Liver (tissue), 3 donors: ENCODE results near the gene MFGE8.

Experiments
- ATF3 ChIP-seq: IDR thresholded peaks from 2 replicates; pipeline ENCODE4 v1.6.1; 2016; ENCODE audit warnings: antibody characterized with exemption
- CTCF ChIP-seq: fragments of 150-350 bp; IDR thresholded peaks from 2 replicates; pipeline ENCODE4 v1.5.1; 2017; ENCODE audit warnings: improper control_type of control experiment, low read depth, low read length; ENCODE audit not compliant: missing input control
- EGR1 ChIP-seq, 2 donors: IDR thresholded peaks; 2 replicates each; pipeline ENCODE4 v1.6.1; 2016 to 2018; ENCODE audit warnings: antibody characterized with exemption in 2 of 2, low read depth in 2 of 2
- HNF4G ChIP-seq: IDR thresholded peaks from 2 replicates; pipeline ENCODE4 v1.6.1; 2016; ENCODE audit warnings: antibody characterized with exemption
- JUND ChIP-seq, 2 donors: IDR thresholded peaks; 2 replicates each; pipeline ENCODE4 v1.6.1; 2016; ENCODE audit warnings: antibody characterized with exemption in 2 of 2
- MAX ChIP-seq: IDR thresholded peaks from 2 replicates; pipeline ENCODE4 v1.6.1; 2016; ENCODE audit warnings: antibody characterized with exemption
- RAD21 ChIP-seq, 2 donors: IDR thresholded peaks; 2 replicates each; pipeline ENCODE4 v1.6.1; 2016; ENCODE audit warnings: antibody characterized with exemption in 2 of 2, mild to moderate bottlenecking in 2 of 2
- REST ChIP-seq: IDR thresholded peaks from 2 replicates; pipeline ENCODE4 v1.6.1; 2016; ENCODE audit warnings: antibody characterized with exemption, mild to moderate bottlenecking
- RXRA ChIP-seq, 2 donors: IDR thresholded peaks; 2 replicates each; pipeline ENCODE4 v1.6.1; 2017 to 2018; ENCODE audit warnings: antibody characterized with exemption in 2 of 2, mild to moderate bottlenecking in 1 of 2
- SP1 ChIP-seq: IDR thresholded peaks from 2 replicates; pipeline ENCODE4 v1.6.1; 2018; ENCODE audit warnings: antibody characterized with exemption, mild to moderate bottlenecking
- TAF1 ChIP-seq: conservative IDR thresholded peaks from 2 replicates; pipeline ENCODE4 v1.6.1; 2016; ENCODE audit warnings: antibody characterized with exemption, mild to moderate bottlenecking
- ZBTB33 ChIP-seq: IDR thresholded peaks from 2 replicates; pipeline ENCODE4 v1.6.1; 2016; ENCODE audit warnings: antibody characterized with exemption
- donor health status: healthy.
- donor health status: healthy.

GRCh38 chr15:88908697-88909621, 4.2 kb downstream of the MFGE8 start:
- TF ChIP-seq ATF3 (no peak), CTCF (no peak), REST (no peak), SP1 (no peak), HNF4G (no peak), JUND (IDR thresholded peaks at IDR 0.05) (no peak), EGR1 (IDR thresholded peaks at IDR 0.05; ENCODE audit: low read depth in 2 of 2) (no peak), MAX (no peak), RAD21 (IDR thresholded peaks at IDR 0.05) (no peak), TAF1 (no peak), RXRA (IDR thresholded peaks at IDR 0.05) (no peak), ZBTB33 (no peak)
